Subcutaneous adipose tissue (tissue), 4 donors: ENCODE data around the gene FABP2. TPM values are rescaled to one million over a fixed set of nuclear protein-coding genes. Genes with fewer than 3 reads are reported as not detected.

Experiments
- CTCF ChIP-seq: fragments of 450-650 bp; IDR thresholded peaks from one replicate; pipeline ENCODE4 v1.5.1; 2016; ENCODE audit warnings: low read depth, mild to moderate bottlenecking, control low read depth, antibody characterized with exemption, moderate library complexity
- total RNA-seq, 4 donors: library from RNA; depleted of rRNA; stranded (reverse); fragments of >200 nt; gene quantifications; one replicate each; pipeline ENCODE4 v1.1.0, GENCODE V29; 2016

FABP2 gene
- total RNA-seq, 4 donors from 2014 or later: not detected

- TF ChIP-seq CTCF: no peak
Observed at GRCh38 chr4:119313237-119313636, 8.7 kb downstream of the FABP2 start.

GRCh38 chr4:119310826-119311225 lies 11.1 kb downstream of the FABP2 start:
- TF ChIP-seq CTCF: no peak

- no peak for TF ChIP-seq CTCF
Observed at GRCh38 chr4:119307606-119308005, 14.3 kb downstream of the FABP2 start.

- TF ChIP-seq CTCF: no peak
Observed at GRCh38 chr4:119304431-119304830, 17.5 kb downstream of the FABP2 start.

GRCh38 chr4:119303587-119304305 lies 18.2 kb downstream of the FABP2 start:
- no peak for TF ChIP-seq CTCF

GRCh38 chr4:119302073-119302832 lies 19.7 kb downstream of the FABP2 start:
- TF ChIP-seq CTCF: no peak

- TF ChIP-seq CTCF: no peak
Observed at GRCh38 chr4:119300101-119300978, 21.6 kb downstream of the FABP2 start.
